ENCODE data around the gene MAP3K21. TPM values are rescaled to one million over a fixed set of nuclear protein-coding genes. Genes with fewer than 3 reads are reported as not detected.

Gene MAP3K21
- total and polyA plus RNA-seq, 2 of the 8 experiments (the other 6 are each of a cell fraction or from before 2014, with no cell fraction given), result 21.2 to 21.8 TPM

- WGBS, 2 experiments (ENCODE audit: extremely low coverage in 1 of 2, insufficient coverage in 1 of 2, insufficient read length in 1 of 2, insufficient replicate concordance in 2 of 2, low coverage in 1 of 2, low lambda C conversion rate in 2 of 2, missing lambda C conversion rate in 1 of 2), result 75% methylated on average over 5 of the region's 5 CpGs; no CpG with 5 or more reads in 1 of the 2 experiments
- no peaks in the 10 kb centered on the region for H3K27me3 ChIP-seq (replicated peaks in 1 of 4; ENCODE audit: control insufficient read depth in 3 of 4, extremely low read depth in 1 of 4, insufficient read depth in 3 of 4, low read length in 3 of 4)
- no peaks in the 10 kb centered on the region for H3K23me2 ChIP-seq (ENCODE audit: low read depth, low read length)
- no peaks in the 10 kb centered on the region for H3K36me3 ChIP-seq (ENCODE audit: control insufficient read depth in 2 of 4, insufficient read depth in 4 of 4, low read length in 3 of 4)
- no peak for TF ChIP-seq E2F6 (IDR thresholded peaks at IDR 0.05)
- no peak overlapping the region for H2BK12ac ChIP-seq (ENCODE audit: low read depth, low read length)
- no peak overlapping the region for H3K4me3 ChIP-seq (ENCODE audit: extremely low read depth in 1 of 4, insufficient read depth in 2 of 4, low read depth in 3 of 4, low read length in 4 of 4)
- H3K9ac ChIP-seq (replicated peaks in 1 of 4; ENCODE audit: extremely low read depth in 1 of 4, low read depth in 3 of 4, low read length in 3 of 4), result no peak overlapping the region
- POLR2A ChIA-PET (ENCODE audit: partially characterized antibody), result interaction anchor here (0.8 kb wide), 1 partner anchor 12 kb away, joined by 5 read pairs; no protein-coding TSS in a partner anchor
- peaks cover 6 to 7% of the 10 kb centered on the region in 2 experiments for H3K9me3 ChIP-seq (ENCODE audit: insufficient read depth in 2 of 2, low read depth in 1 of 2, low read length in 1 of 2)
- H3K4me1 ChIP-seq (replicated peaks in 1 of 4; ENCODE audit: control insufficient read depth in 3 of 4, insufficient read depth in 4 of 4, low read length in 3 of 4), result no peaks in the 10 kb centered on the region; a peak in 1 of 7 replicates
- H2AFZ ChIP-seq (ENCODE audit: low read length), result no peak overlapping the region
- H2AK5ac ChIP-seq (ENCODE audit: low read depth, low read length), result no peak overlapping the region
- H3K23ac ChIP-seq (ENCODE audit: insufficient read length), result no peak overlapping the region
- no peak overlapping the region for H4K91ac ChIP-seq (replicated peaks; ENCODE audit: insufficient read length, low read length)
- H4K20me1 ChIP-seq (replicated peaks in 1 of 2; ENCODE audit: control insufficient read depth in 1 of 2, insufficient read depth in 2 of 2, low read length in 2 of 2), result no peaks in the 10 kb centered on the region
- no peak overlapping the region for H3K56ac ChIP-seq (replicated peaks; ENCODE audit: insufficient read length, low read depth, low read length)
- H2BK120ac ChIP-seq (replicated peaks; ENCODE audit: low read depth, low read length), result no peak overlapping the region
- no peaks in the 10 kb centered on the region for H3K79me2 ChIP-seq (ENCODE audit: control insufficient read depth in 1 of 2, insufficient read depth in 2 of 2, low read length in 2 of 2)
- no peak overlapping the region for H2BK15ac ChIP-seq (ENCODE audit: low read length)
- H3K4me2 ChIP-seq (ENCODE audit: insufficient read depth in 1 of 2, low read depth in 2 of 2, low read length in 2 of 2), result no peak overlapping the region
- DNase-seq (ENCODE audit: low read depth in 1 of 2, low spot score in 2 of 2), result no peak
- H3K27ac ChIP-seq (ENCODE audit: low read depth, low read length), result no peak overlapping the region
- no peaks in the 10 kb centered on the region for H3K79me1 ChIP-seq (ENCODE audit: low read depth, low read length)
- no peak overlapping the region for H3K14ac ChIP-seq (ENCODE audit: insufficient read length)
- H4K8ac ChIP-seq (ENCODE audit: extremely low read depth, insufficient read depth, low read length), result no peak overlapping the region
- CTCF ChIA-PET (ENCODE audit: partially characterized antibody), result interaction anchor here (0.6 to 1.3 kb wide), 5 partner anchors 18 to 700 kb away, joined by 3 to 4 read pairs (median 3); no protein-coding TSS in a partner anchor
- H3K4ac ChIP-seq (replicated peaks; ENCODE audit: insufficient read length, low read depth, low read length), result no peak overlapping the region
- H2BK5ac ChIP-seq (ENCODE audit: low read depth, low read length), result no peak overlapping the region
- H4K5ac ChIP-seq (ENCODE audit: insufficient read length, low read depth, low read length), result no peak overlapping the region
- no peak for FAIRE-seq
- no peak overlapping the region for H2BK20ac ChIP-seq (ENCODE audit: low read length)
- no peak overlapping the region for H3K18ac ChIP-seq (ENCODE audit: extremely low read depth, low read length)
Observed at GRCh38 chr1:233410906-233411305, 83.4 kb downstream of the MAP3K21 start.

Data from H1 (cell line).